ENCODE measurements around the gene RCN1.
"Not testable (repeated sequence)": the region's sequence is repeated elsewhere in the genome, so short reads cannot be mapped to it uniquely, and the experiment has no call there.

Gene RCN1

GRCh38 chr11:32092581-32093170 lies 1.8 kb downstream of the RCN1 start:
- Mint-ChIP-seq H3K27me3 (peaks cover 5% of the 10 kb centered on the region), H3K9me3 (no peaks in the 10 kb centered on the region), H3K4me3 (peak overlapping the region; percentile 75), H3K36me3 (ENCODE audit: low read depth) (peaks cover 21% of the 10 kb centered on the region), H3K27ac (peak overlapping the region; percentile 71), H3K4me1 (ENCODE audit: low read depth) (peaks cover 44% of the 10 kb centered on the region)

GRCh38 chr11:32094923-32095322 lies 4.0 kb downstream of the RCN1 start:
- Mint-ChIP-seq H3K4me1 (ENCODE audit: low read depth) (peaks cover 33% of the 10 kb centered on the region), H3K36me3 (ENCODE audit: low read depth) (peaks cover 44% of the 10 kb centered on the region), H3K27ac (no peak overlapping the region), H3K4me3 (no peak overlapping the region), H3K9me3 (no peaks in the 10 kb centered on the region), H3K27me3 (no peaks in the 10 kb centered on the region)

DNA sequence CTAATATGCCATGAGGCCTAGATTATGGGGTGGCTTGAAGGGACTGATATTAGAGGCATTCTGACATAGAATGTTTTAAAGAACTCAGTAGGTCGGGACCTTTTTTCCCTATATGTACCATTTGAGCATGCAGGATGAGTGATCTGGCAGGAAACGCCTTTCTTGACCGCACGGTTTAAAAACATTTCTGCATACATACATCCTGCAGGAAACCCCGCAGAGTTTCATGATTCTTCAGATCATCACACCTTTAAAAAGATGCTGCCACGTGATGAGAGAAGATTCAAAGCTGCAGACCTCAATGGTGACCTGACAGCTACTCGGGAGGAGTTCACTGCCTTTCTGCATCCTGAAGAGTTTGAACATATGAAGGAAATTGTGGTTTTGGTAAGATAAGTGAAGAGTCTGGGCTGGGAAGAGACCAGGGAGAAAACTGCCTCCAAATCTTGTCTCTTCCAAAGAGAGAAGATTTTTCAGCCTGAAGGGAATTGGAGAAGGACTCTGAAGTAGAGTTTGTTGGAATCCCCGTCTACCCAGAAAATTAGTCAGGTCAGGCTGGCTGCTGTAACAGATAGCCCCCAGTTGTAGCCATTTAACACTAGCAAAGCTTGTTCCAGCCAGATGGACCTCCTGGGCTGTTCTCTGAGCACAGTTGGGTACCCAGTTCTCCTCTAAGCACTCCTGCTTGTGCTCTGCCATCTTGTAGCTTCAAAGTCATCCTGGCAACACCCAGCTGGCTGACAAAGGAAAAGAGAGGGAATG lies 7.4 kb downstream of the RCN1 start:
- Mint-ChIP-seq H3K36me3 (ENCODE audit: low read depth) (peaks cover 73% of the 10 kb centered on the region), H3K27me3 (no peaks in the 10 kb centered on the region), H3K9me3 (no peaks in the 10 kb centered on the region), H3K4me3 (no peak overlapping the region), H3K4me1 (ENCODE audit: low read depth) (peaks cover 16% of the 10 kb centered on the region), H3K27ac (no peak overlapping the region)

DNA sequence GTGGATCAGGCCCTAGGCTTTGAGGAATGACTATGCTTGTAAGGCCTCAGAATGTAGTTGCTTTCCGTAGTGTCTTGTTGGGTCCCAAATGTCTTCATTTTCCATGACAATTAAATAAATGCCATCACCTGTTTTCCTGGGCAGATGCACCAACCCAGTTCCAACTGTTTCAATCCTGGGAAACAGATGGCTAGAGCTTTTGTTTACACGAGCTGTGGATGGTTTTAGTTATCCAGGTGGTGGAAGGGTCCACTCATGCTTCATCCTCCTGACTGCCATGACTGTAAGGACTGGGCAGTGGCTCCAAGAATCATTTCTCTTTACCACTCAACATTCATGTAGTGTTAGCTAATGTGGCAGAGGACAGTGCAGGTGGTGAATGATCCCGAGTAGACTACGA lies 8.6 kb downstream of the RCN1 start:
- Mint-ChIP-seq H3K4me1 (ENCODE audit: low read depth) (peaks cover 11% of the 10 kb centered on the region), H3K27ac (no peak overlapping the region), H3K27me3 (no peaks in the 10 kb centered on the region), H3K9me3 (no peaks in the 10 kb centered on the region), H3K36me3 (ENCODE audit: low read depth) (peaks cover 80% of the 10 kb centered on the region), H3K4me3 (no peak overlapping the region)

DNA sequence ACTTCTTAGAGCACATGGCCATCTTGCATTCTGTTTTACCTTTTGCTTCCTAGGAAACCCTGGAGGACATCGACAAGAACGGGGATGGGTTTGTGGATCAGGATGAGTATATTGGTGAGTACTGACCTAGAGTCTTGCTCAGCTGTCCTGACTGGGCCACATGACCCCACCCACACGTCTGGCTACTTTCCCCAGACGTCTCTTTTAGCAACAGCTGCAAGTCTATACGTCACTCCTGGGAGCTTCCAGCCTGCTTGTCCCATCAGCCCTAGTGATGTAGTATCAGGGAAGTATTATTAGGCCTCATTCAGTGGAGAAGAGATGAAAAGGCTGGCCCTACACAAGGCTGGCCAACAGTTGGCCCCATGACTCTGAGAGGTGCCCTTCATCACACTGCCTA lies 9.6 kb downstream of the RCN1 start:
- Mint-ChIP-seq H3K9me3 (no peaks in the 10 kb centered on the region), H3K4me1 (ENCODE audit: low read depth) (peaks cover 11% of the 10 kb centered on the region), H3K36me3 (ENCODE audit: low read depth) (peaks cover 80% of the 10 kb centered on the region), H3K4me3 (no peak overlapping the region), H3K27ac (no peak overlapping the region), H3K27me3 (no peaks in the 10 kb centered on the region)

GRCh38 chr11:32101791-32102190 lies 10.9 kb downstream of the RCN1 start:
- H3K27me3 Mint-ChIP-seq, result no peaks in the 10 kb centered on the region
- H3K4me3 Mint-ChIP-seq, result no peak overlapping the region
- H3K9me3 Mint-ChIP-seq, result no peaks in the 10 kb centered on the region
- H3K4me1 Mint-ChIP-seq (ENCODE audit: low read depth), result peaks cover 11% of the 10 kb centered on the region
- peaks cover 84% of the 10 kb centered on the region for H3K36me3 Mint-ChIP-seq (ENCODE audit: low read depth)
- H3K27ac Mint-ChIP-seq, result no peak overlapping the region

- not testable (repeated sequence) for H3K27me3 Mint-ChIP-seq; H3K4me3 Mint-ChIP-seq; H3K27ac Mint-ChIP-seq; H3K9me3 Mint-ChIP-seq; H3K4me1 Mint-ChIP-seq (ENCODE audit: low read depth)
- H3K36me3 Mint-ChIP-seq (ENCODE audit: low read depth), result peaks cover 69% of the 10 kb centered on the region
Observed at GRCh38 chr11:32103121-32103719, 12.3 kb downstream of the RCN1 start.

DNA sequence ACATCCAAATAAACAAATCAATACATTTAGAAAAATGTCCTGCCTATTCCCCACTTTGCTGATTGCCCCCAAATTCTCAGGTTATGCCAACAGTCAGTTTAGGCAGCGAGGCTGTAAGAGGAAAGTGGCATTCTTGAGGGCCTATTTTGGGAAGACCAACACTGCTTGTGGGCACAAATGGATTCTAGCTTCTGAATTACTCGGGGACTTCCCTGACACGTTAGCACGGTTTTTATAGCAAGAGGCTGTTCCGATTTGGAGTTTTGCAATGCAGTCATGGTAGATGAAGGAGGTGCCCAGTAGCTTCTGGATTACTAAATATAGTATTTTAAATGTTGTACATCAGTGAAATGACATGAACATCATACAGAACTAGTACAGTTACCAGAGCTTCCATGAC lies 13.1 kb downstream of the RCN1 start:
- Mint-ChIP-seq H3K36me3 (ENCODE audit: low read depth) (peaks cover 62% of the 10 kb centered on the region), H3K27ac (no peak overlapping the region), H3K4me1 (ENCODE audit: low read depth) (peaks cover 4% of the 10 kb centered on the region), H3K4me3 (no peak overlapping the region), H3K9me3 (no peaks in the 10 kb centered on the region), H3K27me3 (no peaks in the 10 kb centered on the region)

DNA sequence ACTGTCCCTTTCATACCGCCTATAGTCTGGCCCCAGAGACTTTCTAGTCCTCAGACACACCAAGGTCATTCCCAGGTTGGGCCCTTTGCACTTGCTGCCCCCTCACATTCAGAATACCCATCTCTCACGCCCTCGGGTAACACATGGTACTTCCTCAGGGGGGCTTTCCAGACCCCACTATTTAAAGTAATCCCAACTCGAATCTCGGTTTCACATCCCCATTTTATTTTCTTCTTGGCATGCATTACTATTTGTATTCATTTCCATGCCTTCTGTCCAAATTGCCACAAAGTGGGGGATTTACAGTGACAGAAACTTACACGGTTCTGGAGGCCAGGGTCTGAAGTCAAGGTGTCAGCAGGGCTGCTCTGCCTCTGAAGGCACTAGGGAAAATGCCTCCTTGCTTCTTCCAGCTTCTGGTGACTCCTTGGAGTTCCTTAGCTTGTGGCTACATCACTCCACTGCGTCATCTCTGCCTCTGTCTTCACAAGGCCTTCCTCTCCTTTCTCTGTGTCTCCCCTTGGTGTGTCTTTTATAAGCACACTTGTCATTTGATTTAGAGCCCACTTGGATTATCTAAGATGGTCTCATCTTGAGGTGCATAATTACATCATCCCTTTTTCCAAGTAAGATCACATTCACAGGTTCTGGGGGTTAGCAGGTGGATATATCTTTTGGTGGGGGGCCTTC lies 15.1 kb downstream of the RCN1 start:
- Mint-ChIP-seq H3K27me3 (no peaks in the 10 kb centered on the region), H3K27ac (no peak overlapping the region), H3K4me1 (ENCODE audit: low read depth) (peaks cover 4% of the 10 kb centered on the region), H3K36me3 (ENCODE audit: low read depth) (peaks cover 43% of the 10 kb centered on the region), H3K4me3 (no peak overlapping the region), H3K9me3 (no peaks in the 10 kb centered on the region)

- Mint-ChIP-seq H3K4me1 (ENCODE audit: low read depth) (peaks cover 4% of the 10 kb centered on the region), H3K27ac (no peak overlapping the region), H3K36me3 (ENCODE audit: low read depth) (peaks cover 29% of the 10 kb centered on the region), H3K27me3 (no peaks in the 10 kb centered on the region), H3K9me3 (no peaks in the 10 kb centered on the region), H3K4me3 (no peak overlapping the region)
Observed at GRCh38 chr11:32107647-32108046, 16.8 kb downstream of the RCN1 start.

GRCh38 chr11:32108576-32108975 lies 17.7 kb downstream of the RCN1 start:
- peaks cover 2% of the 10 kb centered on the region for H3K27me3 Mint-ChIP-seq
- peaks cover 4% of the 10 kb centered on the region for H3K4me1 Mint-ChIP-seq (ENCODE audit: low read depth)
- no peaks in the 10 kb centered on the region for H3K9me3 Mint-ChIP-seq
- H3K27ac Mint-ChIP-seq, result no peak overlapping the region
- H3K4me3 Mint-ChIP-seq, result no peak overlapping the region
- H3K36me3 Mint-ChIP-seq (ENCODE audit: low read depth), result peaks cover 20% of the 10 kb centered on the region

DNA sequence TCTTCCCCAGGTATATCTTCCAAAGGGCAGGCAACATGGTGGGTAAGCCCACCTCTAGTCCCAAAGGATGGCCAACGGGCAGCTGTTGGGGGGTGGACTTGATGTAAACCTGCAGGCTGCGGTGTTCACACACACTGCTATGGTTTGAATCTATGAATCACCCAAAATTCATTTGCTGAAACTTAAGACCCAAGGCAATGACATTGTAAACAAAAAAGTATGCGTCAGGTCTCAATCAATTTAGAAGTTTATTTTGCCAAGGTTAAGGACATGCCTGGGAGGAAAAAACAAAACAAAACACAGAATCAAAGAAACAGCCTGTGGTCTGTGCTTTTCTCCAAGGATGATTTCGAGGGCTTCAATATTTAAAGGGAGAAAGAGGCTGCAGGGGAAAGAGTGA lies 18.3 kb downstream of the RCN1 start:
- Mint-ChIP-seq H3K27me3 (peaks cover 4% of the 10 kb centered on the region), H3K36me3 (ENCODE audit: low read depth) (peaks cover 15% of the 10 kb centered on the region), H3K27ac (no peak overlapping the region), H3K9me3 (no peaks in the 10 kb centered on the region), H3K4me3 (no peak overlapping the region), H3K4me1 (ENCODE audit: low read depth) (peaks cover 4% of the 10 kb centered on the region)

- Mint-ChIP-seq H3K27me3 (peaks cover 4% of the 10 kb centered on the region), H3K4me3 (no peak overlapping the region), H3K9me3 (no peaks in the 10 kb centered on the region), H3K27ac (no peak overlapping the region), H3K4me1 (ENCODE audit: low read depth) (peaks cover 4% of the 10 kb centered on the region), H3K36me3 (ENCODE audit: low read depth) (peaks cover 13% of the 10 kb centered on the region)
Observed at GRCh38 chr11:32109592-32109991, 18.7 kb downstream of the RCN1 start.

DNA sequence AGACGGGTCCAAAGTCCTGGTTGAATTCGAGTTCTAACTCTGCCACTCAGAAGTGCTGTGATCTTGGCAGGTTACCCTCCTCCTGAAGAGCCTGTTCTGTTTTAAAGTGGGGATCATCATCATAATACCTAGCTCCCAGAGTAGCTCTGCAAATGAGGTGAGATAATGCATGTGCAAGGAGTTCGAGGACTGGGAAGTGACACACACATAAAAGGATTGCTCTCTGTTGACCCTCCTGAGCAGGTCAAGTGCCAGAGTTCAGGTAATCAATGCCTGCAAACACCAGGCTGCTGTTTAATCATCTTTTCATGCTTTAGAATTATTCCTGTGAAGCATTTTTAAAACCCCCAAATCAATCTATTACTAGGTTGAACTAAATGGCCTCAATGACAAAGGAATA lies 19.9 kb downstream of the RCN1 start:
- Mint-ChIP-seq H3K36me3 (ENCODE audit: low read depth) (peaks cover 6% of the 10 kb centered on the region), H3K4me1 (ENCODE audit: low read depth) (peaks cover 4% of the 10 kb centered on the region), H3K27me3 (peaks cover 4% of the 10 kb centered on the region), H3K9me3 (no peaks in the 10 kb centered on the region), H3K27ac (no peak overlapping the region), H3K4me3 (no peak overlapping the region)

- Mint-ChIP-seq H3K27me3 (peaks cover 4% of the 10 kb centered on the region), H3K36me3 (ENCODE audit: low read depth) (no peaks in the 10 kb centered on the region), H3K9me3 (no peaks in the 10 kb centered on the region), H3K4me3 (no peak overlapping the region), H3K27ac (no peak overlapping the region), H3K4me1 (ENCODE audit: low read depth) (no peaks in the 10 kb centered on the region)
Observed at GRCh38 chr11:32113200-32113919, 22.5 kb downstream of the RCN1 start.

All from stimulated activated naive CD8-positive, alpha-beta T cell treated with anti-CD3 and anti-CD28 coated beads, Interleukin-15, Interleukin-2, amounts not matched to agents 100 ng/mL and 50 ng/mL, for 24 hours (primary cell).